Measurements from ENCODE around the gene TATDN2.

TATDN2 gene

DNA sequence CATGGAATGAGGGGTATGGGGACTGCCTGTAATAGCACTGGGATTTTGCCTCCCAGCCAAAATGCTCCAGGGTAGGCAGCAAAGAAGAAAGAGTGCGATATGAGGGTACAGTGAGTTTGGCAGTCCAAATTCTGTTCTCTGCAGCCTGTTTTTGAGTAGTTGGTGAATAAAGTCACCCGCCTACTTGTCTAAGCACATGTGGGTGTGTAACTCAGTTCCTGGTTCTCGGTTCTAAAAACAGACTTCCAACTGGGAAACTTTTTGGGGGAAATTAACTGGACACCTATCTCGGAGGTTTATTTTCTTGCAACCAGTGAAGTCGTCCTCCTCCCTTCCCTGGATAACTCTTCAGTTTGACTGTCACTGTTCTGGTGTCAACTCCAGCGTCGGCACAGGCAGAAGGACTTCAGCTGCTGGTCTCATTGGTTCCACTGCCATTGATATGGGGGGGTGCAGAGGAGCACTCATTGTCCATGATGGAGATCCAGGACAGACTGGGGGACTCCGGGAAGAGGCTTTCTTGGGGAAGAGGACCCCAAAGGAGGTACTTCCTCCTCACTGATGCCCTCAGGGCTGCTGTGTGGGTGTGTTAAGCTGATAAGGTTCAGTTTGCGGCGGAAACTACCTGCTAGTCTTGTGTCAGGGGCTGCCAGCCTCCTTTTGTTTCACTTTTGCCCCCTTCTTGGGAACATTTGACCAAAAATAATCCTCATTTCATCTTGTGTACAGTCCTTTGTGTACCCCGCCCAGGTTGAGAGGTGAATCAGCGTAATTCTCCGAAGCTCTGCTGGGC is 31.3 kb downstream of the TATDN2 start:
- no peak for DNase-seq (ENCODE audit: low read depth, low spot score)
- Histone ChIP-seq H3K27ac (no peak overlapping the region), H3K9me3 (ENCODE audit: low read depth, low read length) (no peaks in the 10 kb centered on the region), H3K36me3 (ENCODE audit: insufficient read depth, low read length) (no peaks in the 10 kb centered on the region; the same call in 1 of the 2 replicates), H3K4me3 (no peak overlapping the region), H3K9ac (ENCODE audit: insufficient read length) (no peak overlapping the region)
- no peak for TF ChIP-seq POLR2AphosphoS5 (IDR thresholded peaks at IDR 0.05; ENCODE audit: borderline replicate concordance, low read depth, low read length)
- TF ChIP-seq FOXP2 (optimal IDR thresholded peaks at IDR 0.05; ENCODE audit: control extremely low read depth, extremely low read length, insufficient read depth), result no peak
- TF ChIP-seq EZH2 (IDR thresholded peaks at IDR 0.05), result no peak

DNA sequence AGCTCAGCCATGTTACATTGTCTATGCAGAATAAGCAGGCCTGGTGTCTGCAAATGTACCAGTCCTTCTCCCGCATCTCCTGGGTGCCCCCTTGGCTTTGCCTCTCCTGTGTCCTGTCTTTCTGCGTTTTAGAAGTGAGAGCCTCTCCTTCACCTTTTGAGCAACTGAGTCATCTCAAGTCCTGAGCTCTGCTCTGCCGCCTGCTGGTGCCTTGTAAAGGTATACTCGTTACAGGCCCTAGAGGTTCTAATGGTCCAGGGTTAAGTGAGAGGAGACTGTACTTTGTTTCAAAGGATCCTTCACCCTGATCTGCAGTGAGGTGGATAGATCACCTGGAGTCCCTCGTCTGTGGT is 31.9 kb downstream of the TATDN2 start:
- no peak for TF ChIP-seq FOXP2 (optimal IDR thresholded peaks at IDR 0.05; ENCODE audit: control extremely low read depth, extremely low read length, insufficient read depth)
- no peak for TF ChIP-seq POLR2AphosphoS5 (IDR thresholded peaks at IDR 0.05; ENCODE audit: borderline replicate concordance, low read depth, low read length)
- TF ChIP-seq EZH2 (IDR thresholded peaks at IDR 0.05), result no peak
- H3K9me3 ChIP-seq (ENCODE audit: low read depth, low read length), result no peaks in the 10 kb centered on the region
- H3K36me3 ChIP-seq (ENCODE audit: insufficient read depth, low read length), result no peaks in the 10 kb centered on the region; the same call in 1 of the 2 replicates
- no peak overlapping the region for H3K9ac ChIP-seq (ENCODE audit: insufficient read length)
- no peak for DNase-seq (ENCODE audit: low read depth, low spot score)
- no peak overlapping the region for H3K4me3 ChIP-seq
- no peak overlapping the region for H3K27ac ChIP-seq

DNA sequence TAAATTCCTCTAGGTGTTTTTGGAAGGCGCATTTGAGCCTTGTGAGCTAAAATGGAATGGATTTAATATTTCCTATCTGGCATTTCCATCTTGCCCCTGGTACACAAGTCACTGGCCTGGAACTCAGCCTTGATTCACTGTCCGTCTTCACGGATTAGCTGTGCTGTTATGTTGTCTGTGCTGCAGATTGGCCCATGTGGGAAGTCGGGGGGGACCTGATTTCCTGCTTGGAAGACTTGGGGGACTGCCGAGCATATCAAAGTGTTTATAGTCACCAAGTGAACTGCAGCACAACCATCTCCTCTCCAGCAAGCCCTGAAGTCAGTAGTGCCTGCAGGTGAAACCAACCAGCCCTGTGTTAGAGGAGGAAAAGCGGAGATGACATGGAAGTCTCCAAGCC is 32.3 kb downstream of the TATDN2 start:
- DNase-seq (ENCODE audit: low read depth, low spot score), result no peak
- H3K9ac ChIP-seq (ENCODE audit: insufficient read length), result no peak overlapping the region
- no peak for TF ChIP-seq FOXP2 (optimal IDR thresholded peaks at IDR 0.05; ENCODE audit: control extremely low read depth, extremely low read length, insufficient read depth)
- no peaks in the 10 kb centered on the region for H3K9me3 ChIP-seq (ENCODE audit: low read depth, low read length)
- H3K27ac ChIP-seq, result no peak overlapping the region
- no peak overlapping the region for H3K4me3 ChIP-seq
- H3K36me3 ChIP-seq (ENCODE audit: insufficient read depth, low read length), result no peaks in the 10 kb centered on the region; the same call in 1 of the 2 replicates

DNA sequence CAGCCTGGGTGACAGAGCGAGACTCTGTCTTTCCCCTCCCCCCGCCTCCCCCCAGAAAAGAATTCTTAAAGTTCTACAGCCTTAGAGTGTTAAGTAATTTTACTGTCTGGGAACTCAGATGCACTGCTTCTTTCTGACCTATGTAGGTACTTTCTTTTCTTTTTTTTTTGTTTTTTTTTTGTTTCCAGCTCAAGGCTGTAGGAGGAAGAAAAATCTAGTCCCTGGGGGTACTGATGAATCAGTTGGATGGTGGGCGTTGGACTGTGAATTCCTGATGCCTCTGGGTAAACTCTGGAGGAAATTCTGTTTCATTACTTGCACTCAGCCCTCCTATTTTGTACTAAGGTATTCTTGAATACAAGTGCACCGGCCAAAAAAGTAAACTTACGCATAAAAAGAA is 33.7 kb downstream of the TATDN2 start:
- no peak overlapping the region for H3K27ac ChIP-seq
- H3K9ac ChIP-seq (ENCODE audit: insufficient read length), result no peak overlapping the region
- no peak for TF ChIP-seq EZH2 (IDR thresholded peaks at IDR 0.05)
- TF ChIP-seq POLR2AphosphoS5 (IDR thresholded peaks at IDR 0.05; ENCODE audit: borderline replicate concordance, low read depth, low read length), result no peak
- no peak for TF ChIP-seq FOXP2 (optimal IDR thresholded peaks at IDR 0.05; ENCODE audit: control extremely low read depth, extremely low read length, insufficient read depth)
- H3K36me3 ChIP-seq (ENCODE audit: insufficient read depth, low read length), result no peaks in the 10 kb centered on the region; the same call in 1 of the 2 replicates
- no peak for DNase-seq (ENCODE audit: low read depth, low spot score)
- H3K4me3 ChIP-seq, result no peak overlapping the region
- no peaks in the 10 kb centered on the region for H3K9me3 ChIP-seq (ENCODE audit: low read depth, low read length)

DNA sequence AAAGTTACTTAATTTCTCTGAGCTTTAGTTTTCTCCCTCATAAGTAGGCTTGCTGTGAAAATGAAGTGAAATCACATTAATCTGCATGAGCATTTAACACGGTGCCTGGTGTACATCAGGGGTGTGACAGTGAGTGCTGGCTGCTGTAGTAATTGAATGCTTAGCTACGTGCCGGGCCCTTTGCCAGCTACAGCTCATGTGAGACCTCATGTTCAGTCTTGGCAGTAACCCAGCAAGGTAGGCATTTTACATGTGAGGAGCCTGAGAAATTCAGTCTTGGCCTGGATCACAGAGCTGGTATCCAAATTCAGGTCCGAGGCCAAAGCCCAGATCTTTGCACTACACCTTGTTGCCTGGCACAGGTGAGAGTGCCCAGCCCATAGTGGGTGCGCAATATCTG is 35.4 kb downstream of the TATDN2 start:
- H3K9ac ChIP-seq (ENCODE audit: insufficient read length), result no peak overlapping the region
- no peaks in the 10 kb centered on the region for H3K9me3 ChIP-seq (ENCODE audit: low read depth, low read length)
- H3K27ac ChIP-seq, result no peak overlapping the region
- no peaks in the 10 kb centered on the region for H3K36me3 ChIP-seq (ENCODE audit: insufficient read depth, low read length)
- no peak overlapping the region for H3K4me3 ChIP-seq
- no peak for DNase-seq (ENCODE audit: low read depth, low spot score)
- TF ChIP-seq FOXP2 (optimal IDR thresholded peaks at IDR 0.05; ENCODE audit: control extremely low read depth, extremely low read length, insufficient read depth) (no peak), POLR2AphosphoS5 (IDR thresholded peaks at IDR 0.05; ENCODE audit: borderline replicate concordance, low read depth, low read length) (no peak), EZH2 (IDR thresholded peaks at IDR 0.05) (no peak)

DNA sequence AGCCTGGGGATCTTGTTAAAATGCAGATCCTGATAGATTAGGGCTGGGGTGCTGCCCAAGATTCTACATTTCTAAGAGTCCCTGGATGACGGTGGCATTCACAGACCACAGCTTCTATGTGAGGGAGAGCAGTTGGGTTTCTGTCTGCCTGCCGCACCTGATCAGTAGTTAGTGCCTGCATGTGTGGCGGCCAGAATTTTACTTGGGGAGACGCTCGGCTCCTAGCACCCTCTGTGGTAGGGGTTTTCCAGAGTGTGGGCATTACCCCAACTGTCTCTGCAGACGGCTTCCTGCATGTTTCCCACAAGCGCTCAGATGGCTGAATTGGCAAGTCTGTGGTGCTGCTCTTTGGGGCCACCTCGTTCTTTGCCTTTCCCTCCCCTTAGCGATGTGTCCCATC is 36.2 kb downstream of the TATDN2 start:
- H3K36me3 ChIP-seq (ENCODE audit: insufficient read depth, low read length), result no peaks in the 10 kb centered on the region
- no peak for DNase-seq (ENCODE audit: low read depth, low spot score)

DNA sequence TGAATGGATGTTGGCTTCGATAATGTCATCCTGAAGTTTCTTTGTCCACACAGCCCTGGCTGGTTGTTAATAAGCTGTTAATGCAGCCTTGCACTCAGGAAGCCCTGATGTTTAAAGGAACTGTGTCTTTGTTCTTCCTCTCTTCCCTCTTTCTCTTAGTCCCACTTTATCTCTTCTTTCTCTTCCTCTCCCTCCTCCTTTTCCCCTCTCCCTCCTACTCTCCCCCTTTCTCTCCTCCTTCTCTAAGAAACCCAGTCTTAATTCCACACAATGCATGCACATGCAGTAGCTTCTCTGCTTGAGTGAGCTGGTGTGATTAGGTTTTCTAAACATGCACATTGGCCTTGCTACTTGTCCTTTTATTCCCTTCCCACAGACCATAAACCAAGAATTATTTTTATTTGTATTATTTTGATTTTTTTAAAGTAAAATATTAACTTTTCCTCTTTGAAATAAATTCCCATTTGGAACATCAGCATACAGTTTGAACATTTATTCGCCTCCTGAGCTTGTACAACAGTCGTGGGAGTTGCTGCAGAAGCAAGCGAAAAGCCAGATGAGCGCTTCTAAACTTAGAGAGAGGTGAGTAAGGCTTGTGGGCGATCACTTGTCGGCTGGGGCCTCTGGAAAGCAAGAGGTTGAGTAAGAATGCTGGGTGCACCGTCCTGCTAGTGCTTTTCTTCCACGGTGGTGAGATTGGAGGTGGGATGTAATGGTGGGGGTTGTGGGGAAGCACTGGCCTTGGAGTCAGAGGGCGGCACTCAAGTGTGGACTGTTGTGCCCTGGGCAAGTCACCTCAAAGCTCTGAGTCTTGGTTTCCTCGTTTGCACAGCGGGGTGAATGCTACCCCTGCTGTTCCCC is 37.2 kb downstream of the TATDN2 start:
- TF ChIP-seq FOXP2 (optimal IDR thresholded peaks at IDR 0.05; ENCODE audit: control extremely low read depth, extremely low read length, insufficient read depth) (no peak), EZH2 (IDR thresholded peaks at IDR 0.05) (no peak), POLR2AphosphoS5 (IDR thresholded peaks at IDR 0.05; ENCODE audit: borderline replicate concordance, low read depth, low read length) (no peak)
- H3K36me3 ChIP-seq (ENCODE audit: insufficient read depth, low read length), result no peaks in the 10 kb centered on the region
- no peaks in the 10 kb centered on the region for H3K9me3 ChIP-seq (ENCODE audit: low read depth, low read length)
- DNase-seq (ENCODE audit: low read depth, low spot score), result no peak
- no peak overlapping the region for H3K27ac ChIP-seq
- H3K4me3 ChIP-seq, result no peak overlapping the region
- no peak overlapping the region for H3K9ac ChIP-seq (ENCODE audit: insufficient read length)

More for the DNA sequence above, 36.2 kb downstream of the TATDN2 start:
- TF ChIP-seq FOXP2 (optimal IDR thresholded peaks at IDR 0.05; ENCODE audit: control extremely low read depth, extremely low read length, insufficient read depth) (no peak), POLR2AphosphoS5 (IDR thresholded peaks at IDR 0.05; ENCODE audit: borderline replicate concordance, low read depth, low read length) (no peak), EZH2 (IDR thresholded peaks at IDR 0.05) (no peak)
- H3K9ac ChIP-seq (ENCODE audit: insufficient read length), result no peak overlapping the region
- no peaks in the 10 kb centered on the region for H3K9me3 ChIP-seq (ENCODE audit: low read depth, low read length)
- H3K4me3 ChIP-seq, result no peak overlapping the region
- no peak overlapping the region for H3K27ac ChIP-seq

DNA sequence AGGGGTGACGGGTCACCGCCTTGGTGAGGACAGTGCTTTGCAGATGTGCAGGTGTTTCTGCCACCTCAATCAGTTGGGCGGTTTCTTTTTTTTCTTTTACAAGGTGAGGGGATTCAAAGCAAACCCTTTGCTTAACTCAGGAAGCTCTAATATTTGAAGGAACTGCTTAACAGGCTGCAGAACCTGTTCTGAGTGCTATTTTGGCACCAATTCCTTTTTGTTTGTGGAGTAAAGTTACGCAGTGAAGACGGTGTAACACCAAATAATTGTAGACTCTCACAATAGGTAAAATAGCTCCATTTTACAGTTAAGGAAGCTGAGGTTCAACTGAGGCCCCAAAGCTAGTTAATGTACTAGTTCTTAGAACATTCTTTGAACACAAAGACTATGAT is 37.9 kb downstream of the TATDN2 start:
- TF ChIP-seq POLR2AphosphoS5 (IDR thresholded peaks at IDR 0.05; ENCODE audit: borderline replicate concordance, low read depth, low read length), result no peak
- TF ChIP-seq FOXP2 (optimal IDR thresholded peaks at IDR 0.05; ENCODE audit: control extremely low read depth, extremely low read length, insufficient read depth), result no peak
- no peak for TF ChIP-seq EZH2 (IDR thresholded peaks at IDR 0.05)
- H3K36me3 ChIP-seq (ENCODE audit: insufficient read depth, low read length), result no peaks in the 10 kb centered on the region
- no peak overlapping the region for H3K4me3 ChIP-seq
- H3K27ac ChIP-seq, result no peak overlapping the region
- no peaks in the 10 kb centered on the region for H3K9me3 ChIP-seq (ENCODE audit: low read depth, low read length)
- no peak overlapping the region for H3K9ac ChIP-seq (ENCODE audit: insufficient read length)
- no peak for DNase-seq (ENCODE audit: low read depth, low spot score)
